Sigmoid colon (tissue), 4 donors: ENCODE measurements around the gene MON2.

Experiments
- CTCF ChIP-seq, 4 experiments: fragments of 450-650 bp in 3 of 4; fragments of 200-600 bp in 1 of 4; IDR thresholded peaks; one replicate each; pipeline ENCODE4 v1.5.1; 2016 to 2019; ENCODE audit warnings: antibody characterized with exemption in 4 of 4, mild to moderate bottlenecking in 3 of 4, moderate library complexity in 2 of 4
- EP300 ChIP-seq, 4 donors: sonication (generic); formaldehyde crosslinking; IDR thresholded peaks; one replicate each; pipeline ENCODE4 v1.6.1; 2017; ENCODE audit warnings: antibody characterized with exemption in 4 of 4
- POLR2A ChIP-seq, 2 donors: fragments of 450-650 bp; IDR thresholded peaks; one replicate each; pipeline ENCODE4 v1.6.1; 2016; ENCODE audit warnings: antibody characterized with exemption in 2 of 2, mild to moderate bottlenecking in 2 of 2, moderate library complexity in 2 of 2
- POLR2AphosphoS5 ChIP-seq, 4 donors: sonication (generic); formaldehyde crosslinking; IDR thresholded peaks; one replicate each; pipeline ENCODE4 v1.6.1; 2017; ENCODE audit warnings: antibody characterized with exemption in 4 of 4

- TF ChIP-seq CTCF (IDR thresholded peaks at IDR 0.05): no peak
- TF ChIP-seq EP300 (IDR thresholded peaks at IDR 0.05): no peak
- TF ChIP-seq POLR2A (IDR thresholded peaks at IDR 0.05): no peak
- no peak for TF ChIP-seq POLR2AphosphoS5 (IDR thresholded peaks at IDR 0.05)
These were observed 65.7 kb downstream of the MON2 start for GRCh38 chr12:62532333-62532732.
